Activated CD8-positive, alpha-beta T cell treated with anti-CD3 and anti-CD28 coated beads for 36 hours (primary cell): Measurements from ENCODE around the gene PLXNB3. TPM values are rescaled to one million over a fixed set of nuclear protein-coding genes. Genes with fewer than 3 reads are reported as not detected.

Experiments
- ATAC-seq: fragments of 200-7000 bp; cut with Tn5 transposase; one replicate; pipeline ENCODE4 v1.10.0; 2021; ENCODE audit warnings: mild to moderate bottlenecking, moderate library complexity
- CTCF ChIA-PET: fragments of 350-600 bp; sonication (Branson Sonifier 250); formaldehyde crosslinking; loops from one replicate; lab custom pipeline; 2021; ENCODE audit warnings: antibody characterized with exemption; lab: Charles Lee
- POLR2A ChIA-PET: fragments of 350-600 bp; sonication (Branson Sonifier 250); formaldehyde crosslinking; loops from one replicate; lab custom pipeline; 2021; ENCODE audit warnings: antibody characterized with exemption; lab: Charles Lee
- DNase-seq: peaks from one replicate; pipeline ENCODE4 v3.0.0-alpha.2; 2020
- H3K27ac Mint-ChIP-seq: one replicate; pipeline ENCODE4 v1.8.0; 2021; ENCODE audit warnings: mild to moderate bottlenecking, mixed read lengths
- H3K27me3 Mint-ChIP-seq: one replicate; pipeline ENCODE4 v1.8.0; 2021; ENCODE audit warnings: mixed read lengths
- H3K36me3 Mint-ChIP-seq: one replicate; pipeline ENCODE4 v1.8.0; 2021; ENCODE audit warnings: low read depth, mixed read lengths
- H3K4me1 Mint-ChIP-seq: one replicate; pipeline ENCODE4 v1.8.0; 2021; ENCODE audit warnings: low read depth, mixed read lengths
- H3K4me3 Mint-ChIP-seq: one replicate; pipeline ENCODE4 v1.8.0; 2021; ENCODE audit warnings: mild to moderate bottlenecking, moderate library complexity, mixed read lengths
- H3K9me3 Mint-ChIP-seq: one replicate; pipeline ENCODE4 v1.8.0; 2021; ENCODE audit warnings: mixed read lengths
- intact Hi-C: fragments of 100-400 bp; cut with micrococcal nuclease; formaldehyde crosslinking; loops from one replicate; pipeline ENCODE4 v1.10.0; 2022
- total RNA-seq, 2 experiments: library from RNA; stranded (reverse); gene quantifications; one replicate each; pipeline ENCODE4 v1.2.3, GENCODE V29; 2021
- TF ChIP-seq, protein P1 (sequence below): fragments of 200-600 bp; IDR thresholded peaks from one replicate; pipeline ENCODE4 v1.8.0; 2022; ENCODE audit warnings: antibody characterized with exemption, mild to moderate bottlenecking

The PLXNB3 gene
- 1 to 10 TPM; 7.7 to 8.2 TPM for total RNA-seq

DNA sequence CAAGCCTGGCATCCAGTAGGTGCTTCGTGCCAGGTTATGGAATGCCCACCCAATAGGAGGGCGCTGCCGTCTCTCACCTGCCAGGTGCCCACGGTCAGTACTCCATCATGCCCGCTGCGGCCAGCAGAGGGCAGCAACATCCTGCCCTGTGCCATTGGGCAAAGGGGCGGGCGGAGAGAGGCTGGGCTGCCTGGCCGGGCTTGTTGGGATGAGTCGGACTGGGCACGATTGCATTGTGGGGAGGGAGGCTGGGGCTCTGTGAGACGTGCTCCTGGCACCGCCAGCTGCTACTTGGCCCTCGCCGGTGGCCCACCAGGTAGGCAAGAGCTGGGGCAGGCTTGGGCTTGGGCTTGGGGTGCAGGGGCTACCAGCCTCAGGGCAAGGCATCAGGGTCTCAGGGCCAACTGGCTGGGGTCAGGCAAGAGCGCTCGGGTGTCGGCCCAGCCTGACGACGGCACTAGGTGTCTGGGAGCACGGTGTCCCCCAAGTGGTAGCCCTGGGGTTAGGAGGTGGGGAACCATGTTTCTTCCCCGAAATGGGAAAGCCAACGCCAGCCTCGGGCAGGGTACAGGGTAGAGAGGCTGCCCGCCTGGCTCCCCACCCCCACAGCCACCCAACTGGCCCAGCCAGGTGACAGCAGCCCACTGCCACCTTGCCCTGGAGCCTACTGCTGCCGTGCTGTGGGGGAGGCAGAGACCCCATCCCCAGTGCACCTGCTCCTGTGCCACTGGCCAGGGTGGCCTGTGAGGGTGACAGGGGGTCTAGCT lies at the start of gene PLXNB3:
Gene PLXNB3, plus strand, starts transcription at position 261 of the 767 bp plus-strand sequence. CDS start 1,287 bp downstream, outside the sequence.
- no peak within 1 kb of the TSS for H3K27ac Mint-ChIP-seq
- no peaks in the 10 kb centered on the region for H3K27me3 Mint-ChIP-seq
- no peaks in the 10 kb centered on the region for H3K36me3 Mint-ChIP-seq
- no peaks in the 10 kb centered on the region for H3K9me3 Mint-ChIP-seq
- CTCF ChIA-PET = interaction anchor here (0.6 to 2.0 kb wide), 16 partner anchors 8 to 203 kb away, joined by 3 to 10 read pairs (median 3); no protein-coding TSS in a partner anchor
- POLR2A ChIA-PET = interaction anchor here (1.0 kb wide), 1 partner anchor 162 kb away, joined by 4 read pairs; the partner anchor contains the start of gene ARHGAP4
- DNase-seq (peak; percentile 82), ATAC-seq (peak; percentile 75)
- H3K4me3 Mint-ChIP-seq = peak within 1 kb of the TSS; percentile 33
- TF ChIP-seq, protein P1, sequence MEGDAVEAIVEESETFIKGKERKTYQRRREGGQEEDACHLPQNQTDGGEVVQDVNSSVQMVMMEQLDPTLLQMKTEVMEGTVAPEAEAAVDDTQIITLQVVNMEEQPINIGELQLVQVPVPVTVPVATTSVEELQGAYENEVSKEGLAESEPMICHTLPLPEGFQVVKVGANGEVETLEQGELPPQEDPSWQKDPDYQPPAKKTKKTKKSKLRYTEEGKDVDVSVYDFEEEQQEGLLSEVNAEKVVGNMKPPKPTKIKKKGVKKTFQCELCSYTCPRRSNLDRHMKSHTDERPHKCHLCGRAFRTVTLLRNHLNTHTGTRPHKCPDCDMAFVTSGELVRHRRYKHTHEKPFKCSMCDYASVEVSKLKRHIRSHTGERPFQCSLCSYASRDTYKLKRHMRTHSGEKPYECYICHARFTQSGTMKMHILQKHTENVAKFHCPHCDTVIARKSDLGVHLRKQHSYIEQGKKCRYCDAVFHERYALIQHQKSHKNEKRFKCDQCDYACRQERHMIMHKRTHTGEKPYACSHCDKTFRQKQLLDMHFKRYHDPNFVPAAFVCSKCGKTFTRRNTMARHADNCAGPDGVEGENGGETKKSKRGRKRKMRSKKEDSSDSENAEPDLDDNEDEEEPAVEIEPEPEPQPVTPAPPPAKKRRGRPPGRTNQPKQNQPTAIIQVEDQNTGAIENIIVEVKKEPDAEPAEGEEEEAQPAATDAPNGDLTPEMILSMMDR = peak; percentile 75
- peaks cover 16% of the 10 kb centered on the region for H3K4me1 Mint-ChIP-seq
- intact Hi-C loops = loop anchor here (10.0 kb wide), 1 partner anchor 161 kb away; the partner anchor contains the start of gene ARHGAP4

GRCh38 chrX:153714256-153714655 lies 49.8 kb upstream of the PLXNB3 start:
- DNase-seq = no peak
- ChIA-PET CTCF (no interaction called here), POLR2A (no interaction called here)
- H3K9me3 Mint-ChIP-seq = no peaks in the 10 kb centered on the region
- H3K27ac Mint-ChIP-seq = no peak overlapping the region
- no peaks in the 10 kb centered on the region for H3K27me3 Mint-ChIP-seq
- H3K36me3 Mint-ChIP-seq = peaks cover 16% of the 10 kb centered on the region
- no peak overlapping the region for H3K4me3 Mint-ChIP-seq
- intact Hi-C loops = no loop called here
- TF ChIP-seq, protein P1 = no peak
- no peak for ATAC-seq
- H3K4me1 Mint-ChIP-seq = peaks cover 4% of the 10 kb centered on the region

- Mint-ChIP-seq H3K36me3 (peaks cover 29% of the 10 kb centered on the region), H3K9me3 (no peaks in the 10 kb centered on the region), H3K4me1 (peaks cover 18% of the 10 kb centered on the region), H3K27ac (no peak overlapping the region), H3K27me3 (no peaks in the 10 kb centered on the region), H3K4me3 (no peak overlapping the region)
- TF ChIP-seq, protein P1 = no peak
- CTCF ChIA-PET = no interaction called here
- intact Hi-C loops = no loop called here
- POLR2A ChIA-PET = no interaction called here
- DNase-seq = no peak
- ATAC-seq = no peak
Observed at GRCh38 chrX:153717445-153717844, 46.6 kb upstream of the PLXNB3 start.

GRCh38 chrX:153719238-153719637 lies 44.8 kb upstream of the PLXNB3 start:
- DNase-seq (no peak), ATAC-seq (no peak)
- POLR2A ChIA-PET = no interaction called here
- CTCF ChIA-PET = no interaction called here
- Mint-ChIP-seq H3K4me3 (no peak overlapping the region), H3K27me3 (no peaks in the 10 kb centered on the region), H3K36me3 (peaks cover 27% of the 10 kb centered on the region), H3K4me1 (peaks cover 18% of the 10 kb centered on the region), H3K27ac (no peak overlapping the region), H3K9me3 (no peaks in the 10 kb centered on the region)
- intact Hi-C loops = no loop called here
- TF ChIP-seq, protein P1 = no peak

DNA sequence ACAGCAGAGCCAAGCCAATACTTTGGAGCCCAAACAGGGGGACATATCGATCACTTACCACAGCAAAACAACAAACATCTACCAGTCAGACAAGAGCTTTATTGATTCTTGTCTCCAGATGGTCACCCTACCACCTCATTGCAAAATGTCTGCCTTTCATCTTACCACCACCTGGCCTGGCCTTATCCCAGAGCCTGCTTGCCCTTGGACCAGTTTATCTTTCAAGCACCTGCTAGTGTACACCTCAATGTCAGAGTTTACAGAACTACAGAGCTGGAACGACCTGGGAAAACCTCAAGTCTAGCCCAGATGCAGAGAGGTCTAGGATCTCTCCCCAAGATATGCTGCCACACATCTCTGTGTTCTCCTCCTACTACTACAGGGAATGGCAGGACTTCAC lies 44.3 kb upstream of the PLXNB3 start:
- Mint-ChIP-seq H3K36me3 (peaks cover 26% of the 10 kb centered on the region), H3K27me3 (no peaks in the 10 kb centered on the region), H3K4me1 (peaks cover 18% of the 10 kb centered on the region), H3K9me3 (no peaks in the 10 kb centered on the region), H3K27ac (no peak overlapping the region), H3K4me3 (no peak overlapping the region)
- ATAC-seq = no peak
- intact Hi-C loops = no loop called here
- TF ChIP-seq, protein P1 = no peak
- no peak for DNase-seq
- POLR2A ChIA-PET = no interaction called here
- CTCF ChIA-PET = interaction anchor here (1.0 kb wide), 1 partner anchor 11 kb away, joined by 4 read pairs; no protein-coding TSS in a partner anchor
